ENCODE measurements around the gene FANCL. TPM values are rescaled to one million over a fixed set of nuclear protein-coding genes. Genes with fewer than 3 reads are reported as not detected.
A peak's percentile ranks its signal among the peaks of the same experiment; 100 is the strongest.
"Not testable (repeated sequence)": the region's sequence is repeated elsewhere in the genome, so short reads cannot be mapped to it uniquely, and the experiment has no call there.

FANCL gene
- total RNA-seq, result 11.4 TPM
- long read RNA-seq, transcript FANCL-201 (14 exons, 1,683 nt), result major isoform, 7 of 11 reads
- long read RNA-seq, partial matches to known transcripts, result 0 of 11 reads
- long read RNA-seq, other reads (novel, unspliced or antisense), result 4 of 11 reads

DNA sequence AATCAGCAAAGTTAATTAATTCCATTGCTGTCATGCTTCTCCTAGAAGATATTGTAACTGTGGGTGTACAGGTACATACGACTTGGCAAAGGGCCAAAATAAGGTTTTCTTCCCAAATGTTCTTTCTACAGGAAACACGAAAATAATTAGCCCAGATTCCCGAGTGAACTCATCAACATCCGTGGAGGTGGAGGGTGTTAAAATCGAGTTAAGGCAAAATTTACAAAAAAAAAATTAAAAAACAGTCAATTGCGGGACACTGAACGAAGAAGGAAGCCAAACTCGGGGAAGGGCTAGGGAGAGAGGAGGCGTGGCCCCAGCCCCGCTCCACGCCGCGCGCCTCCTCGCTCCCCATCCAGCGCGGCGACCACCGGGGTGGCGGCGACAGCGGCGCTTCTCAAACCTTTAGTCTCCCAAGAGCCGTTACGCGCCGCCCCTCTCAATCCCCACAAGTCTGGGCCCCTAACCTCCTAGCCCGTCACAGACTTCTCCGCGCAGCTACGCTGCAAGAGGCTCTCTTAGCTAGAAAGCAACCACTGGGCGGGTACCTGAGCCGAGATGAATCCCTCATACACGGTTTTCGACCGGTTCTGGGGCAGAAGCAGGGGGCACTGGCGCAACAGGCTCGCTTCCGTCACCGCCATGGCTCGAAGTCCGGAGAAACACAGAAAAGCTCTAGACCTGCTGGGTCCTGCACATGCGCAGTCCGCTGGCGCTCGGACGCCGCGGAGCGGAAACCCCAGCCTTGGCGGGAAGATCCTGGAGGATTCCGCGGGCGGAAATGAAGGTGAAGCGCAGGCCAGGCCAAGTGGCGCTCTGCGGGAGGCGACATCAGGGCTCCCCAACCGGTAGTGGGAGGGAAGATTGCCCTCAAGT, at the start of gene FANCL:
Gene FANCL, minus strand, starts transcription at position 656 of the 876 bp plus-strand sequence. Its CDS starts 12 bp downstream, at position 644.
- intact Hi-C loops (cut with DNase I), result loop anchor here (2.0 kb wide), 1 partner anchor 194 kb away; the partner anchor contains the start of gene VRK2

DNA sequence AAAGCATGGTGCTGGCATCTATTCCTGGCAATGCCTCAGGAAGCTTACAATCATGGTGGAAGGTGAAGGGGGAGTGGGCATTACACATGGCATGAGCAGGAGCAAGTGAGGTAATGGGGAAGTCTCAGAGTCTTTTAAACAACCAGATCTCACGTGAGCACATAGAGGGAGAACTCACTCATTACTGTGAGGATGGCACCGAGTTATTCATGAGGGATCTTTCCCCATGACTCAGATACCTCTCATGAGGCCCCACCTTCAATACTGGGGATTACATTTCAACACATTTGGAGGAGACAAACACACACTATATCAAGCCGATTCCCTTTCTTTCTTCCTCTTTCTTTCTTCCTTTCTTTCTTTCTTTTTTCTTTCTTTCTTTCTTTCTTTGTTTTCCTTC, 47.9 kb upstream of the FANCL start:
- intact Hi-C loops (cut with DNase I), result no loop called here
- DNase-seq (ENCODE audit: low spot score), result no peak

More for the DNA sequence above, at the start of gene FANCL:
- peak; percentile 93 for DNase-seq (ENCODE audit: low spot score)

DNA sequence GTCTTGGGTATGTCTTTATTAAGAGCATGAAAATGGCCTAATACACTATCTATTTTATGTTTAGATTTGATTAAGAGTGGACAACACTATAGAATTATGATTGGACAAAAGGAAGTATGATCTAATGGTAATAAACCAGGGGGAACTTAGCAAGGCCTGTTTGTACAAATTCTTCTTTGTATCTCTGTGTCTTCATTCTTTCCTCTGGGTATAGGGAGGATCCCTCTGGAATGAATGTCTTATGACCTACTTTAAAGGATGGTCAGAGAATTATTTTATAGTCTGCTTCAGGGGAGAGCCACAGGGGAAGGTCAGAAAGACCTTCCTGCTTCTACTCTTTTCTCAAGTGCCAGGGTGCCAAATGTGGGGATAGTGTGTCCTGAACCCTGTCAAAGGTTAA, 42.8 kb upstream of the FANCL start:
- intact Hi-C loops (cut with DNase I), result no loop called here
- no peak for DNase-seq (ENCODE audit: low spot score)

DNA sequence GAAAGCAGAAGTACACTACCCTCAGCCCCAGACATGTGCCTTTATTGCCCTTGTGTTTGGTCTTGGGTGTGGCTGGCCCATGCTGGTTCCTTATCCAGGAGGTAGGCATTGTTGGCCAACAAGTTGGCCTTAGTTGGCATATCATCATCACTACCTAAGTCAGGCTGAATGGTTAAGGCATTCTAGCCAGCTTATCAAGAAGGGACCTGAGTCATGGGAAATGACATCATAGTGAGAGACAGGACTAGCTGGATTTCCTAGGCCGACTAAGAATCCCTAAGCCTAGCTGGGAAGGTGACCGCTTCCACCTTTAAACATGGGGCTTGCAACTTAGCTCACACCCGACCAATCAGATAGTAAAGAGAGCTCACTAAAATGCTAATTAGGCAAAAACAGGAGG, 34.0 kb upstream of the FANCL start:
- intact Hi-C loops (cut with DNase I); DNase-seq (ENCODE audit: low spot score): not testable (repeated sequence)

DNA sequence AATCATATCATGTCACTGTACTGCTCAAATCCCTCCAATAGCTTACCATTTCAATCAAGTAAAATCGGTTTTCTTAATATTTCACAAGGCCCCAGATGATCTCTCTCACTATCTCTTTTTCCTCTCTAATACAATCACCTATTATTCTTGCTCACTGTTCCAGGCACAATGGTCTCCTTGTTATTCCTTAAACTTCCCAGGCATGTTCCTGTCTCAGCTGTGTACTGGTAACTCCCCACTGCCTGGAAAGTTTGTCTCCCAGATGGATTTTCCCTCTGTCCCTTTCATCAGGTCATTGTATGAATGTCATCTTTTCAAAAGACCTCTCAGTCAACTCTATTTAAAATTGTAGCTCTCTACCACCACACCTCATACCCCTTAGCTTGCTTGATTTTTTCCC, 30.7 kb upstream of the FANCL start:
- intact Hi-C loops (cut with DNase I), result no loop called here
- DNase-seq (ENCODE audit: low spot score), result no peak

DNA sequence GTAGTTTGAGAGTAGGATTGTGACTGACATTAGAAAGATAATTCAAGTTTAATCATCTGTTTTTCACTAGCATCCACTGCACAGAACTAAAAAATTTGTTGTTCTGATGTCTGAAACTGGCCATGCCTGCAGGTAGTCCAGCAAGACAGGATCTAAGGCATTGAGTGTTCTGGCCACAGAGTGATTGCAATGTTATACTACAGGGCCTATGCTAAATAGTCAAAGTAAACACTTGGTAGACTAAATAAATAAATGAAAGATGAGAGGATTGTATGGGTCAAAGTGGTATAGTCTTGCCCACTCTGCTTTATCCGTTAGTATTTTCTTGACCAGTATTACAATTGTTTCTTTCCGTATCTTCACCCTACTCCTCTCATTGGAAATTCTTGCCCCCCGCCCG, 27.6 kb upstream of the FANCL start:
- intact Hi-C loops (cut with DNase I), result no loop called here
- DNase-seq (ENCODE audit: low spot score), result no peak

DNA sequence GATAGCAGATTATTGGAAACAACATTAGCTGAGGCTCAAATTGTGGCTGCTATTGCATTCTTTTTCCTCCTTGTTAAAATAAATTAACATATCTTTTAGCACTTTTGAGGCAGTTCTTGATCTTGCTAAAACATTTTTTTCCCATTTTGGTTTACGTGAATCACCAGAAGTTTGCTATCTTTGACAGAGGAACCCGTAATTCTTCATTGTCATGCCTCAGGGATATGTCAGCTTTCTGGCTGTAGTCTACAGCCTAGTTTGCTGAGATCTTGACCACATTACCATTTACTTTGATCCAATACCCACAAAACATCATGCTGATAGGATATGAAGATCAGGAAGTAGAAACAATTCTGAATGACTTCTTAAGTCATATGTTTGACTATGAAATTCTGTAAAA, 25.1 kb upstream of the FANCL start:
- intact Hi-C loops (cut with DNase I), result no loop called here
- DNase-seq (ENCODE audit: low spot score), result no peak

DNA sequence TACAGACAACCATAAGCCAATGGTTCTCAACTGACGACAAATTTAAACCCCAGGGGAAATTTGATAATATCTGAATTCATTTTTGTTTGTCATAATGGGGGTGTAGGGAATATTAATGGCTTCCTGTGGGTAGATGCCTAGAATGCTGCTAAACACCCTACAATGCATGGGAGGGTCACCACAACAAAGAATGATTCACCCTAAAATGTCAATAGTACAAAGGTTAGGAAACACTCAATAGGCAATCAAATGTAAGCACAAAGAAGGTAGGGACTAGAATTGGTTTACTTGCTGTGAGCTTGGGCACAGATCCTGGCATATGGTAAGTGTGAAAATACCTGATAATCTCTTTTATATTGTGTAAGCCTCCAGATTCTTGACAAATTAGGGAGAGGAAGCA, 20.1 kb upstream of the FANCL start:
- intact Hi-C loops (cut with DNase I), result no loop called here
- no peak for DNase-seq (ENCODE audit: low spot score)

DNA sequence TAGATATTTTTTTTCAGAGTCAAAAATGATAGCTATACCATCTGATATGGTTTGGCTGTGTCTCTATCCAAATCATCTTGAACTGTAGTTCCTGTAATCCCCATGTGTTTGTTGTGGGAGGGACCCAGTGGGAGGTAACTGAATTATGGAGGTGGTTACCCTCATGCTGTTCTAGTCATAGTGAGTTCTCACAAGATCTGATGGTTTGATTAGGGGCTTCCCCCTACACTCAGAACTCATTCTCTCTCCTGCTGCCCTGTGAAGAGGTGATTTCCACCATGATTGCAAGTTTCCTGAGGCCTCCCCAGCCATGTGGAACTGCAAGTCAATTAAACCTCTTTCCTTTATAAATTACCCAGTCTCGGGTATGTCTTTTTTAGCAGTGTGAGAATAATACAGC, 17.3 kb upstream of the FANCL start:
- intact Hi-C loops (cut with DNase I); DNase-seq (ENCODE audit: low spot score): not testable (repeated sequence)

DNA sequence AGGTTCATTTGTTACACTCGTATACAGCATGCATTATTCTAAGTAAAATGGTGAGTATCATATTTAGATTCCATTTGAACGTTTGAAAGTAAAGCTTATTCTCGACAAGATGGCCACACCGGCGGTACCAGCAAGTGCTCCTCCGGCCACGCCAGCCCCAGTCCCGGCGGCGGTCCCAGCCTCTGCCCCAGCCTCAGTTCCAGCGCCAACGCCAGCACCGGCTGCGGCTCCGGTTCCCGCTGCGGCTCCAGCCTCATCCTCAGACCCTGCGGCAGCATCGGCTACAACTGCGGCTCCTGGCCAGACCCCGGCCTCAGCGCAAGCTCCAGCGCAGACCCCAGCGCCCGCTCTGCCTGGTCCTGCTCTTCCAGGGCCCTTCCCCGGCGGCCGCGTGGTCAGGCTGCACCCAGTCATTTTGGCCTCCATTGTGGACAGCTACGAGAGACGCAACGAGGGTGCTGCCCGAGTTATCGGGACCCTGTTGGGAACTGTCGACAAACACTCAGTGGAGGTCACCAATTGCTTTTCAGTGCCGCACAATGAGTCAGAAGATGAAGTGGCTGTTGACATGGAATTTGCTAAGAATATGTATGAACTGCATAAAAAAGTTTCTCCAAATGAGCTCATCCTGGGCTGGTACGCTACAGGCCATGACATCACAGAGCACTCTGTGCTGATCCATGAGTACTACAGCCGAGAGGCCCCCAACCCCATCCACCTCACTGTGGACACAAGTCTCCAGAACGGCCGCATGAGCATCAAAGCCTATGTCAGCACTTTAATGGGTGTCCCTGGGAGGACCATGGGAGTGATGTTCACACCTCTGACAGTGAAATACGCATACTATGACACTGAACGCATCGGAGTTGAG, 10.4 kb upstream of the FANCL start:
- intact Hi-C loops (cut with DNase I), result not testable (repeated sequence)

DNA sequence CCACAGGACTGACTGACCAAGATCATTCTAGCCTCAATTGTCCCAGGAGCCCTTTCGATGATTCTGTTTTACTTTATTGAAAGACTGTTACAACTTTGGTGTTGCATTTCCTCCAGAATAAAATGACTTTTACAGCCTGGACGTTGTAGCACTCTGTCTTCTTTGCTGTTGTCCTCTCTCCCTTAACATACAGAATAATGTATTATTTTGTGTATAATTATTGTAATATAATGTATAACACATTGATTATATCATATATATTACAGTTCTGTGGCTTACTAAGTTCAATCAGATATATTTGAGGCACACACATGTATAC, 380 bp upstream of the FANCL start:
- no peak for DNase-seq (ENCODE audit: low spot score)
- intact Hi-C loops (cut with DNase I), result loop anchor here (2.0 kb wide), 1 partner anchor 195 kb away; the partner anchor contains the start of gene VRK2

More for the DNA sequence above, 10.4 kb upstream of the FANCL start:
- DNase-seq (ENCODE audit: low spot score), result not testable (repeated sequence)

DNA sequence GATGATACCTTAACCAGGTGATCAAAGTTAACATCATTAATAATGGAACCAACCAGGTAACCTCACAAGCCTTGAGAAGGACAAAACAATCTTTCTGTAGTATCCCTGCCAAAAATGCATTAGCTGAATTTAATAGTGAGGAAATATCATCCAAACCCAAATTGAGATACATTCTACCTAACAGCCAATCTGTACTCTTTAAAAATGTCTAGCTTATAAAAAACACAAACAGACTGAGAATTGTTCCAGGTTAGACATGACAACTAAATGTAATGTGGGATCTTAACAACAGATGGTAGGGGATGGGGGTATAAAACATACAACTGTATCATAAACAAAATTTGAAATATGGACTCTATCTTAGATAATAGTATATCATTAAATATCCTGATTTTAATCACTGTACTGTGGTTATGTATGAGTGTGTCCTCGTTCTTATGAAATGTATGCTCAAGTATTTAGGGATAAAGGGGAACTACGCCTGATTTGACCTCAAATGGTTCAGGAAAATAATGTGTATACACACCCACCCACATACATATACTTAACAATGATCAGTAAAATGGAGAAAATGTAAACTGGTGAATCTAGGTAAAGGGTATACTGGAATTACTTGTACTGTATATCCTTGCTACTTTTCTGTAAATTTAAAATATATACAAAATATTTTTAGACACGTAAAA, 1.7 kb downstream of the FANCL start:
- intact Hi-C loops (cut with DNase I), result no loop called here
- no peak for DNase-seq (ENCODE audit: low spot score)

DNA sequence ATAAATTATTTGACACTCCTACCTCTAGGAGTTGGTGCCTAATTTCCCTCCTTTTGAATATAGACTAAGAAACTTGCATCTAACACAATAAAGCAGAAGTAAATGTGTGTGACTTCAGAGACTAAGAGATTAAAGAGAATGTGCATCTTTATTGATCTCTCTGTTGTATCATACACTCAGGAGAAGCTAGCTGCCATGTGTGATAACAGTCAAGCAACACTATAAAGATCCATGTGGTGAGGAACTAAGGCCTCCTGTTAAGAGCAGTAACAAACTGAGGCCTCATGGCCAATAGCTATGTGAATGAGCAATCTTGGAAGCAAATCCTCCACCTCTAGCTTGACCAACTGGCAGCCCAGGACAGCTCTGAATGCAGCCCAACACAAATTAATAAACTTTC, 3.4 kb downstream of the FANCL start:
- intact Hi-C loops (cut with DNase I), result no loop called here

DNA sequence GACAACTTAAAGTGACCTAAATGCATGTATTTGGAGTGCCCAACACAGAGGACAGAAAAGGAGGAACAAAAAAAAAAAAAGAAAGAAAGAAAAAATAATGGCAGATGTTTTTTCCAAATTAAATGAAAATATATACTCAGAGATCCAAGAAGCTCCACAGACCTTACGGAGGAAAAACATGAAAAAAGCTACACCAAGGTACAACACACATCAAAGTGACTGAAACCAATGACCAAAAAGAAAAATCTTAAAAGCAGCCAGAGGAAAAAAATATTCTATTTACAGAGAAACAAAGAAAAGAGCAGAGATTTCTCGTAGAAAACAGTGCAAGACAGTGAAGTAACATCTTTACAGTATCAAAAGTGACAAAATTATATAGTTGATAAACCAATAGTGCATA, 5.1 kb downstream of the FANCL start:
- intact Hi-C loops (cut with DNase I), result no loop called here
- no peak for DNase-seq (ENCODE audit: low spot score)

More for the DNA sequence above, 3.4 kb downstream of the FANCL start:
- no peak for DNase-seq (ENCODE audit: low spot score)

DNA sequence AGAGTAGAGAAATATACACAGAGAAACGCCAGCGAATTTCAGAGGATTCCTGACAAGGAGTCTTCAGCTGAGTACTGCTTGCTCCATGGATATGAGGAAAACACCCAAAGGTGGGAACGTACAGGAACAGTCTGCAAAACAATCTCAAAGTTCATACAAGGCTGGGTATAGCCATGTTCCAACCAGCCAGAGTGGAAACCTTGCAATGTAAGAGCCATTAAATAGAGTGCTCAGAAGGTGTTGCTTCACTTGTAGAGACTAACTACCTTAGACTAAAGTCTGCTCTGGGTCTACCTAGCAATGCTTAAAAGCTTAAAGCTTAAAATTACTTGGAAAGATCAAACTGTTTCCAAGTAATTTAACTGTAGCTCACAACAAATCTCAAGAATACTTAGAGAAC, 6.0 kb downstream of the FANCL start:
- DNase-seq (ENCODE audit: low spot score), result no peak
- intact Hi-C loops (cut with DNase I), result no loop called here

DNA sequence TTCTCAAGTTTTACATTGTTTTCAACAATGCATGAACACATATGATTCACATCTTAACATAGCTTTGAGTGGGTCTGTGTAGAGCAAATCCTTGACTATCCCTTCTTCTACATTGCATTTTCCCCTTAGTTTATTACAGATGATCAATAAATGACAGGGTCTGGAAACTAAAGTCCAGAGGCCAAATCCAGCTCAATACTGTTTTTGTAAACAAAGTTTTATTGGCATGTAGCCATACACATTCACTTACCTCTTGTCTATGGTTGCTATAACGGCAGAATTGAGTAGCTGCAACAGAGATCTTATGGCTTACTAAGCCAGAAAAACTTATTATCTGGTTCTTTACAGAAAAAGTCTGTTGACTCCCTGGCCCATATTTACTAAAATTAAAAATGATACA, 12.8 kb downstream of the FANCL start:
- intact Hi-C loops (cut with DNase I), result no loop called here
- no peak for DNase-seq (ENCODE audit: low spot score)

DNA sequence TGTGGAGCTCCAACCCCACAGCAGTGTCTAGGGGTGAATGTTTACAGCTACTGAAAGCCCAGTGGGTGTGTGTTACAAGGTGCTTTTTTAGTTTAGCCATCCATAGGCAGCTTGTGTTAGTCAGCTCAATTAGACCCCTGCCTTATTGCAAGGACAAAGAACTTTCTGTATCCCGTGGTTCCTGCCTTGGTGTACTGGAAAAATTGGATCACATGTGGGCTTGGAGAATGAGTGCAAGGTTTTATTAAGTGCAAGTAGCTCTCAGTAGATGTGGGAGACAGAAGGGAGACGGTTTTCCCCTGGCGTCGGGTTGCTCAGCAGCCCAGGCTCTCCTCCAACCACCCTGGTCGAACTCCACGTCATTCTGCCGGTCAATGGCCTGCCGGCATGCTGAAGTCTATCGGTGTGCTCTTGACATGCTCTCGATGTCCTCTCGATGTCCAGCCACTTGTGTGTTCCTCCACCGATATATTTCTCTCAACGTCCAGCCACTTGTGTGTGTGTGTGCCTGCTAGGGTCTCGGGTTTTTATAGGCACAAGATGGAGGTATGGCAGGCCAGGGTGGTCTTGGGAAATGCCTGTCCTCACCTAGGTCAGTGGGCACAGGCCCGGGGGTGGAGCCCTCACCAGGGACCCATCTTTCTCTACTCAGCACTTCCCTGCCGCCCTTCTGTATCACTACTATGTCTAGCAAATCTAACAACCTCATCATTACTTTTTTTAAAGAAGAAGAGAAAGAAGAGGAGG, 13.8 kb downstream of the FANCL start:
- intact Hi-C loops (cut with DNase I), result no loop called here
- DNase-seq (ENCODE audit: low spot score), result no peak

DNA sequence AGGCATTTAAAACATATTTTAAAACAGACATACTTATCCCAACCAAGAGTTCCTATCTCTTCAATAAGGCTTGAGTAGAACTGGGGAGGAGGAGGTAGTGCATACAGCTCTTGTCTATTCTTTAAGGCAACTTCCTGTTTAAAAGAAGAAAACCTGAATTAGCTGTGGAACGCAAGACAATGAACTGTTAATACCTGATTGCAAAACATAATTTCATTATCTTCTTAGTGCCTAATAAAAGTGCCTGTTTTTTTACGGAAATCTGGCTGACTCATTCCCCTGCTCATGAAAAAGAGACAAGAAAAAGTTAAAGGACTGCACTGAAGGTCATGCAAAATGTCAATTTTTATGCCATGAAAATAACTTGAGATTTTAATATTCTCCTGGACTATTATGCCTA, 19.2 kb downstream of the FANCL start:
- no peak for DNase-seq (ENCODE audit: low spot score)
- intact Hi-C loops (cut with DNase I), result no loop called here

DNA sequence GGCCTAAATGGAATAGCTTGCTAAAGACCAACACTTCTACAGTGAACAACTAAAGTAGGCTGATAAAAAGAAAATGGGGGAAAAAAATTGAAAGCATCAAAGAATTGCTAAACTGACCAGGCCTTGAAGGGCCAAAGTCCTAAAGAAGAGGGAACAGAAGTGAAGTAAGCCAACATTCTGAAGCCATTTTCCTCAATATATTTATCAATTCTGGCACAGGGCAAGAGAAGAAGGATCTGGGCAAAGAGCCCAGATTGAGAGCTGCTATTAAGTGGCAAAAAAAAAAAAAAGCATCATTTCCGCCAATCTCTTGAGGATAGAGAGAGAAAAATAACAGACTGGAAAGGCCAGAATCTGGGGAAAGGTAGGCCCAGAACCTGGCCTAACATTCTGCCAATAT, 25.7 kb downstream of the FANCL start:
- DNase-seq (ENCODE audit: low spot score), result no peak
- intact Hi-C loops (cut with DNase I), result no loop called here

Data from cardiac septum (tissue), 1 donor.